CD4-positive, alpha-beta T cell treated with Interleukin-17A for 1 hour (primary cell): ENCODE results near the gene SUSD5.
"Not testable (repeated sequence)": the region's sequence is repeated elsewhere in the genome, so short reads cannot be mapped to it uniquely, and the experiment has no call there.

Experiments
- DNase-seq: peaks from one replicate; pipeline ENCODE4 v3.0.0-alpha.2; 2020

The SUSD5 gene

DNA sequence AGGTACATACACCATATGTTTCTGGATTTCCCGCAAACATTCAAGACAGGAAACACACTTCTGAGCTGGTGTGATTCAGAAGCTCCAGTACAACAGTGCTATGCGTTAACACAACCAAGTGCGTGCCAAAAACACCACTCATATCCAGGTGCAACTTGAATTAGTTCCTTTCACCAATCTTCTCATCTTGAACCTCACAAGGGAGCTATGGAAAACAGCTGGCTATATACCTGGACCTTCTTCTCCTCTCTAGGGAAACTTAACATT, 31.3 kb downstream of the SUSD5 start:
- no peak for DNase-seq

DNA sequence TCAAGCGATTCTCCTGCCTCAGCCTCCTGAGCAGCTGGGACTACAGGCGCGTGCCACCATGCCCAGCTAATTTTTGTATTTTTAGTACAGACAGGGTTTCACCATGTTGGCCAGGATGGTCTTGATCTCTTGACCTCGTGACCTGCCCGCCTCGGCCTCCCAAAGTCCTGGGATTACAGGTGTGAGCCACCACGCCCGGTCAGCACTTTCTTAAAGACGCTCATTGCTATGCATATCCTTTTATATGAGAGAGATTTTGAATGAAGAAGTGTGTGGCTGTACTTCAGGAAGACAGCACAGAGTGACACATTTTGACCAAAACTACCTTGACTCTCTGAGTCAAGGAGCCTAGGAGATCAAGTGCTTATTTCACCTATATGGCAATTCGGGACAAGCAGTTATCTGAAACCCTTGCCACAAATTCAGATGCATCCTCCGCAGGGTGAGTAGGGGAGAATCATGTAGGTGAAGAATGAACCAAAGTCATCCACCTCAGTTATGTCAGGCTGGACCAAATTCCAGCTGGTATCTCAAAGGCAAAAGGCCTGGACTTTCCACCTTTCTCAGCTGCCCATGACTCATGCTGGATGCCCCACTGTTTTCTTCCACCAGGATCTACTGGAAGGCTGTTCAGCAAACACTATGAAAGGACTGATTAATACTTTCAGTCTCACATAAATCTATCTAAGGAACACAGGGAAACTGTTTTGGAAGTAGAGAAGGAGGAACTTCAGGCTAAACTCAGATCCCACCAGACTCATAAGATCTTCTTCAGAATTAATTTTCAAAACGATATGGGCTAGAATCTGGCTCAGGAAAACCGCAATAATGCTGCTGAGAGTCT, 31.9 kb downstream of the SUSD5 start:
- no peak for DNase-seq

DNA sequence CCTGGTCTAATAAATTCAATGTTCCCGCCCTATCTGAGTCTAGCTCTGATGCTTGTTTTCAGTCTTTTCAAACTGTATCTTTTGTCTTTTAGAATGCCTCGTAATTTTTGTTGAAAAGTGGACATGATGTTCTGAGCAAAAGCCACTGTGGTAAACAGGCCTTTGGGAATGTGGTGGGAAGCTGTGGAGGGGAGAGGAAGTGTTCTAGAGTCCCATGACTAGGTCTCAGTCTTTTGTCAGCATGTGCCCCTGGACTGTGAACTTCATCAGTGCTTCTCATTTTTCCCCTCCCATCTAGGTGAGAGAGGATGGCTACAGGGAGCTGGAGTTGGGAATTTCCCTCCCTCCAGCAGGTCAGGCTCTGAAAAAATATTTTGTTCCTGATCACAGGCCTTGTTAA, 33.7 kb downstream of the SUSD5 start:
- DNase-seq, result no peak

DNA sequence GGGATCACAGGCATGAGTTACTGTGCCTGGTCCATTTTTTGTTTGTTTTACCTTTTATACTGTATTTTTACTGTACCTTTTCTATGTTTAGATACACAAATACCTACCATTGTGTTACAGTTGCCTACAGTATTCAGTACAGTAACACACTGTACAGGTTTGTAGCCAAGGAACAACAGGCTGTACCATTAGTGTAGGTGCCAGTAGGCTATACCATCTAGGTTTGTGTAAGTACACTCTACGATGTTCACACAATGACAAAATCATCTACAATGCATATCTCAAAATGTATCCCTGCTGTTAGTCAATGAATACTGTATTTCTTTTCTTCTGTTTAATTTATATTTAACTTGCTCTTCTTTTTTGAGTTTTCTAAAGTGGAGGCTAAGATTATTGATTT, 37.0 kb downstream of the SUSD5 start:
- DNase-seq, result not testable (repeated sequence)

DNA sequence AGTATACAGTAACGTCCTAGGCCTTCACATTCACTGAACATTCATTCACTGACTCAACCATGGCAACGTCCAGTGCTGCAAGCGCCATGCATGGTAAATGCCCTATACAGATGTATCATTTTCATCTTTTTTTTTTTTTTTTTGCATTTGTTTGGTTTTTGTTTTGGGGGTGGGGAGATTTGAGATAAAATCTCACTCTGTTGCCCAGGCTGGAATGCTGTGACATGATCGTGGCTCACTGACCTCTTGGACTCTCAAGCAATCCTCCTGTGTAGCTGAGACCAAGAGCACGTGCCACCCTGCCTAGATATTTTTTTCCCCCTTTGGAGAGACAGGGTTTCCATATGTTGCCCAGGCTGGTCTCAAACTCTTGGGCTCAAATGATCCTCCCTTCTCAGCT, 37.4 kb downstream of the SUSD5 start:
- DNase-seq, result no peak

DNA sequence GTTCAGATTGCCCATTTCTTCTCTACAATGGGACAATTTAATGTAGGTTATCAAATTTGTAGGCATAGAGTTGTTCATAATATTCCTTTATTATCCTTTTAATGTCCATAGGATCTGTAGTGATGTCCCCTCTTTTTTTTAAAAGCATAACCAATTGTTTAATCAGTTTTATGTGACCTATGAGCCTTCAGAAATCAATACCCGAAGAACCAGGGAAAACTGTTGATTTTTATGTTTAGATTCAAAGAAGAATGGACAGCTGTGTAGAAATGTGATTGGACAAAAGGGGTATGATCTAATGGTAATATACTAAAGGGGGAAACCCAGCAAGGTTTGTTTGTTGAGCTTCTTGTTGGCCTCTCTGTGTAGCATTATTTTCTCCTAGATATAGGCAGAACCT, 39.5 kb downstream of the SUSD5 start:
- no peak for DNase-seq

DNA sequence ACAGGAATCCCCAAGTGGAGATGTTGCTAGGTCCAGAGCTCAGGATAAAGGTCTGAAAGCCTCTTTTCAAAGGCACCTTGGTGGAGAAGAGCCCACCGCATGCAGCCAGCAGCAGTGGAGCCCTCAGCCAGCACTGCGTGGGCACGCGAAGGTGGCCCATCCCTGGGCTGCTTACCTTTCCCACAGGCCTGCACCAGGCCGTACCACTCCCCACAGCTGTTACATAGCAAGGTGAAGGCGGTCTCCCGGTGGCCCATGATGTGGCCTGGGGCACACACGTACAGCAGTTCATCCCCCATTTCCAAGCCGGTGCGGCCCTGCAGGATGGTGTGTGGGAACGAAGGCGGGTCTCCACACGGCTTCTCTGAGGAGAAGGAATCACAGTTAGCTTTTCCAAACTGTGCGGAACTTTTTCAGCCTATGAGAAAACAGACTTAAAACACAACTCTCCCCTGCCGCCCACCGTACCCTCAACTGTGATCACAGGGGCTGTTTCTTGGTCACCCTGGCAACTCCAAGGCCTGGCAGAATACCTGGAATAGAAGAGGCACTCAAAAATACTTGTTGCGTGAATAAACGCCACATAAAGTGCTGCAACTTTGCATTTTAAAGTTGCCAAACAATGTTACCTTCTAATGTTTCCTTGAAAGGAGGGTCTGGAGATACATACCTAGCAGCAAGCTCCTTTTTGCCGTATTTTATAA, 43.7 kb downstream of the SUSD5 start:
- DNase-seq, result no peak

DNA sequence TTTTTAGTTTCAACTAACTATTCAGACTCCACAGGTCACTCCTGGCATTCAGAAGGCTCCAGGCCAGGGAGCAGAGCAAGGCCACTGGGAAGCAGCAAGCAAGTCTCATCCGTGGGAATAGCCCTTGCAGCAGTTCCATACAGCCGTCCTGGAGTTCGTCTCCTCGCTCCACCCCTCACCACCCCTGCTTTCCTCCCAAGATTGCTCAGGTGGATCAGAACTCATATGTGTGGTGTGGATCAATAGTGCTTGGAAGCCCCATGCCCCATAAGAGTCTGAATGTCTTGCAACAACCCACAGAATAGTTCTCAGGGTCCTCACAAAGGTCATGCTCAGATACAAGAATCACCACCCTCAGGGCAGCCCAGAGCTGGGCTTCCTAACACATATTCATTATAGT, 44.5 kb downstream of the SUSD5 start:
- no peak for DNase-seq

DNA sequence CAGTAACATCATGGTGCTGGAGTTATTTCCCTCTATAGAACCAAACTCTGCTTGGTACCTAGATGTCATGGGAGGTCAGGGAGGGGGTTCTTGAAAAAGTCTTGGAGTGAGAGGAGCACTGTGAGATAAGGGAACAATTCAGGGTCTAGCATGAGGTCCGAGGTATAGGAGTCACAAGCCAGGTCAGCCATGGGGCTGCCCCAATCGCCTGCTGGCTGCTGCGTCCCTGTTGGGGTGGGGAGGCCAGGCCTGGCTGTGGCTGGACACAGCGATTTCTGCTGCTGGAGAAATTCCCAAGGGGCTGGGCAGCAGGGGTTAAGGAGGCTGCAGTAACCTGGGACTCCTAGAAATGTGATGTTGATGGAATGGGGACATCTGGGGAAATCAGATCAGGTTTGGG, 44.9 kb downstream of the SUSD5 start:
- no peak for DNase-seq

DNA sequence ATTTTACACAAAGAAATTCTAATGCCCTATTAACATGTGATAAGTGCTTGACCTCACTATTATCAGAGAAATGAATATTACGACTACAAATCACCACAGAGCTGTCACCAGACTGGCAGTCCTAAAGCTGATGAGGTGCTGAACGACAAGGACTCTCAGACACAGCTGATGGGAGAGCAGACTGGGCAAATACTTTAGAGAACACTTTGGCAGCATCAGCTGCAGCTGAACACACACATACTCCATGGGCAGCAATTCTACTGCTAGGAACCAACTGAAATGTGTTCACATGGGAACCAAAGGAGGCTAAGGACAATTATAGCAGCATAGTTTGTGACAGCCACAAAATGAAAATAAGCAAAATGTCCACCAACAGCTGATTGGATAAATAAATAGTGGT, 45.5 kb downstream of the SUSD5 start:
- no peak for DNase-seq

DNA sequence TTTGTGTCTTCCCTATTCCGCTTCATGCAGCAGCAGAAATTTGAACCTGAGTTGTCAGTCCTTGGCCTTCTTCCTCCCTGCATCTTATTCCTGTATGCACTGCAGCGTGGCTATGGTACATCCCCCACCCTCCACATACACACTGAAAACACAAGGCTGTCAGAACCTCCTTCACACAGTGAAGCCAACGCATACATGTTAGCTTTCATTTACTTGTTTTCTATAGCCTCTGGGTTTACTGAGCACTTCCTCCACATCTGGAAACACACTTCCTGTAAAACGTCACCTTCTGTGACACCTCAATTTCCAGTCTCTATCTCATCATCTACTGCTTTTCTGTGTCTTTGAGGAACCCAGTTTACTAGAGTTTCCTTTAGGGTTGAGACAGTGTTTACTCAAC, 47.0 kb downstream of the SUSD5 start:
- DNase-seq, result no peak

DNA sequence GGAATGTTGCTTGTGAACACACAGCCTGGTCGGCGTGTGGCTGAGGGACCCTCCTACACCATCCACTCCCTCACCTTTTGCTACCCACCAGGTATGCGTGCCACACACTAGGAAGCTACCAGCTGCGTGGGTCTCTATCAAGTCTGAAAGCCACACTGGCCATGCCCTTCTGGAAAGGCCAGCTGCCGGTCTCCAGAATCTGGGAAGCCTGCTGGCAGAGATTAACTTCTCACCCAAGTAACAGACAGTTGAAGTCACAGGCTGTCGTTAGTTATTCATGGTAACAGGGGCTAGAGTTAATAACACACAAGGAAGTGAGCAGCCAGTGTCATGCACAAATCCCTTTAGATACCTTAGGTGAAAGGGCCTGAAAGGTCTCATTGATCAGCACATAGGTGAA, 48.1 kb downstream of the SUSD5 start:
- no peak for DNase-seq

DNA sequence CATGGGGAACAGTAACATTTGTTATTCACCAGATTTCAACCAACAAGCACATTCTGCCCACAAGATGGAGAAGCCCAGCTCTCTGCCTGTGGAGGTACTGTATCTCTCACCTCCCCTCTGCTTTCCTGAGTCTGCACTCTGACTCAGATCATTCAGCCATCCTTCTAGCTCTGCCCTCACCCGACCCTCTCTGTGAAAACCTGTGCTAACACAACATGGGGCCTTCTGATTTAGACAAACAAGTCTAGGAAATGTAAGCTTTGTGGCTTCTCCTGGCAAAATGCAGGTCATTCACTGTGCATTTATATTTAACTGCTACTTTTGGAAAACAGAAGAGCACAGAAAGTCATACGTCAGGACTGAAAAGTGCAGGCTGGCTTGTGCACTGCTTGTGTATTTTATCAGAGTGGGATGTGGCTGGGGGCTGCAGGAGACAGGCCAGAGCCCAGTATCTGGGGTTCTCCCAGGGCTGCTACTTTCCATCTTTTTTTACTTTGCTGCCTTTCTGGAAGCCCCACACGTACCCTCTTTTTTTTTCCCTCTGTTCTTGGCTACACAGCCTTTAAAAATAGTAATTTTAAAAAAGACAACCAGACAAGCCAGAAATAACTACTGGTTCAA, 50.8 kb downstream of the SUSD5 start:
- DNase-seq, result no peak

DNA sequence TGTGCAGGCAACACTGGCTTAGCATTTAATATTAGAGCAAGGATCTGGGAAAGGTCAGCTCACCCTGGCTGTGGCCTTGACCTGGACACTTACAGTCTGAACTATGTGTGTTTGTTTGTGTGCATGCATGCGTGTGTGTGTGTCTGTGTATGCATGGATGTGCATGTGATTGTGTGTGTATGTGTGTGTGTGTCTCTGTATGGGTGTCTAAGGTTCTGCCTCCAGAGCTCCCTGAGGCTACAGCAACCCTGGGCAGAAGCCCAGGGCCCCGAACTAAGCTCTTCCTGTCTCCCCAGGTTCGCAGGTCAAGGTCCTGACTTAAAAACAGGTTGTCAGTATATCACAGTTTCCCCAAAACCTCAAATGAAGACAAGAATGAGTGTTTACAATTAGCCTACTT, 51.3 kb downstream of the SUSD5 start:
- no peak for DNase-seq

DNA sequence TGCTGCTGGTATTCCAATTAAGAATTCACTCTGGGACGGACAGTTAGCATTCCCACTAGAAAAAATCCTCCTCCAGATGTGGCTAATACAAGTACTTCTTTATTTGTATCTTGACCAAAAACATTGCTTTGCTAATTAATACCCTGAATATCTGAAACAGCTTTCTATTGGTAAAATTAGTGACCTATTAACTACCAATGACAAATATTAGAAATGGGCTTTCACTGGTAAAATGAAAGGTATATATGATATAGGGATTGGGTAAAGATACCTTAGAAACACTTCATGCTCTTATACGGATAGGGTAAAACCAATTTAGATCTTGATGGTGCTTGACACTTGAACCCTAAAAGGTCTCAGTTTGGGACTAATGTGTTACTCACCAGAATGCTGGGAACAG, 52.5 kb downstream of the SUSD5 start:
- no peak for DNase-seq

DNA sequence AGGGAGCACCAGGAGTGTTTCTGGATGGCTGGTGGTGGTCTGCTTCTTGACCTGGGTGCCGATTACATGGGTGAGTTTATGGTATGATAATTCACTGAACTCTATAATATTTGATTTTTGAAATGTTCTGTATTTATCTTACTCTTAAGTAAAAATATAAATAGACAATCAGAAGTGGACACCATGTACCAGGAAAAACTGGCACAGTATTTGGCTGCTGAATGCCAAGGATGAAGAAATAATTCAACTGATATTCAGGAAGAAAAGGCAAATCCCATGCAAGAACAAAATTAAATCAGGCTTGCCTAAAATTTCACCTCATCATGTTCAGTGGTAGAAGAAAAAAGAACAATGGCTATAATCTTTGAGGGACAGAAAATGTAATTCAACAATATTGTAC, 53.2 kb downstream of the SUSD5 start:
- no peak for DNase-seq

DNA sequence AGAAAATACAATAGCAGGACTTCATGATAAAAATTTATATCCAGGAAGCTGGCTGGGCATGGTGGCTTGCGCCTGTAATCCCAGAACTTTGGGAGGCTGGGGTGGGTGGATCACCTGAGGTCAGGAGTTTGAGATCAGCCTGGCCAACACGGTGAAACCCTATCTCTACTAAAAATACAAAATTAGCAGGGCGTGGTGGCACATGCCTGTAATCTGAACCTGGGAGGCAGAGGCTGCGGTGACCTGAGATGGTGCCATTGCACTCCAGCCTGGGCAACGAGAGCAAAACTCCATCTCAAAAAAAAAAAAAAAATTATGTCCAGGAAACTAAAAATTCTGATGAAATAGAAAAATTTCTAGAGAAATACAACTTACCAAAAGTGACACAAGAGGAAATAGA, 56.0 kb downstream of the SUSD5 start:
- DNase-seq, result not testable (repeated sequence)

DNA sequence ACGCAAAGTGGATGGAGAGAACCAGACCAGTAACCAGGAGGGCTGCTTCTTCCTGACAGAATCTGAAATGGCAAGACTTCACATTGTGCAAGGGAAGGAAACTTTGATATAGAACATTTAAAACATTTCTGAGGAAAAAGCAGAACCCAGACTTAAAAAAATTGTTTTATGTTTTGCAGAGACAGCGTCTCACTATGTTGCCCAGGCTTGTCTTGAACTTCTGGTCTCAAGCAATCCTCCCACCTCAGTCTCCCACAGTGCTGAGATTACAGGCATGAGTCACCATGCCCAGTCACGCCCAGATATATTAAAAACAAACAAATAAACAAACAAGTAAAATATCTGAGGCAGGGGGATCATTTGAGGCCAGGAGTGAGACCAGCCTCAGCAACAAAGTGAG, 58.6 kb downstream of the SUSD5 start:
- DNase-seq, result no peak

DNA sequence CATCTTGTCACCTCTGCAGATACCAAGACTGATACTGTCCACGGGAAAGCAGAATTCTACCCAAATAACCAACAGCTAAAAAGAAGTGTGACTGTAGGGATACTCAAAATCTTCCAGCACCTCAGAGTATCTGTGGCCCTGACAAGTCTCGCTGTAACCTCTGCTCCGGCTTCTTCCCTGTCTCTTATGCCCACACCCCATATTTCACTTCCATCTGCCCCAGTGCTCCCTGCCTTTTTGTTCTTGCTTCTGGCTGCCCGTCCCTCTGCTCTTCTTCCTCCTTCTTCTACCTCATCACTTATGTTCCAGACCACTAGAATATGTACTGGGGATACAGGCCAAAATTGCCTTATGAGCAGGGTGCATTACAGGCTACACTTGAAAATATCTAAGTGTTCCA, 59.4 kb downstream of the SUSD5 start:
- no peak for DNase-seq

DNA sequence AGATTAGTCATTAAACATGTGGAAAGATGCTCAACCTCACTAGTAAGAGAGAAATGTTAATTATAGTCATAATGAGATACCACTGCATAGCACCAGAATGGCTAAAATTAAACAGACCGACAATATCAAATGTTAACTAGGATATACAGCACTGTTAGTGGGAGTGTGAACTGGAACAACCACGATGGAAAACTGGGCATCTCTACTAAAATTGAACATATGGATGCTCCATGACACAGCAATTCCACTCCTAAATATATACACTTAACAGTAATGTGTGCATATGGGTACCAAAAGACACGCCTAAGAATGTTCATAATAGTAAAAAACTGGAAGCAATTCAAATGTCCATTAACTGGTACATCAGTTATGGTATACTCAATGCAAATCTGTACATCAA, 63.3 kb downstream of the SUSD5 start:
- DNase-seq, result no peak

DNA sequence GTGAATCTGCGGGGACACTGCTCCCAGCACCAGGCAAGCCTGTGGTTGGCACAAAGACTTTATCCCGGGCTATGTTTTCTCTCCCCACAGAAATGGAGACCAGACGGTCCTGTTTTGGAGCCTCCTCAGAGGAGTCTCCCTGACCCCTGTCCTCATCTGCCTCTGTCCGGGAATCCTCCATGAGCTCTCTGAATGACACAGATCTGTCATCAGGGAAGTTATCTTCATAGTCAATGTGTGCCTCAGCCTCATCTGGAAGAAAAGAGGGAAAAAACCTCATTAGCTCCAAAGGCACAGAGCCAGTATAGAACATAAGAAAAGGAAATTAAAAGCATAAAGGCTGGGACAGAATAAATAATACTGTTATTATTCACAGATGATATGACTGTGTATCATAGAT, 64.8 kb downstream of the SUSD5 start:
- no peak for DNase-seq

DNA sequence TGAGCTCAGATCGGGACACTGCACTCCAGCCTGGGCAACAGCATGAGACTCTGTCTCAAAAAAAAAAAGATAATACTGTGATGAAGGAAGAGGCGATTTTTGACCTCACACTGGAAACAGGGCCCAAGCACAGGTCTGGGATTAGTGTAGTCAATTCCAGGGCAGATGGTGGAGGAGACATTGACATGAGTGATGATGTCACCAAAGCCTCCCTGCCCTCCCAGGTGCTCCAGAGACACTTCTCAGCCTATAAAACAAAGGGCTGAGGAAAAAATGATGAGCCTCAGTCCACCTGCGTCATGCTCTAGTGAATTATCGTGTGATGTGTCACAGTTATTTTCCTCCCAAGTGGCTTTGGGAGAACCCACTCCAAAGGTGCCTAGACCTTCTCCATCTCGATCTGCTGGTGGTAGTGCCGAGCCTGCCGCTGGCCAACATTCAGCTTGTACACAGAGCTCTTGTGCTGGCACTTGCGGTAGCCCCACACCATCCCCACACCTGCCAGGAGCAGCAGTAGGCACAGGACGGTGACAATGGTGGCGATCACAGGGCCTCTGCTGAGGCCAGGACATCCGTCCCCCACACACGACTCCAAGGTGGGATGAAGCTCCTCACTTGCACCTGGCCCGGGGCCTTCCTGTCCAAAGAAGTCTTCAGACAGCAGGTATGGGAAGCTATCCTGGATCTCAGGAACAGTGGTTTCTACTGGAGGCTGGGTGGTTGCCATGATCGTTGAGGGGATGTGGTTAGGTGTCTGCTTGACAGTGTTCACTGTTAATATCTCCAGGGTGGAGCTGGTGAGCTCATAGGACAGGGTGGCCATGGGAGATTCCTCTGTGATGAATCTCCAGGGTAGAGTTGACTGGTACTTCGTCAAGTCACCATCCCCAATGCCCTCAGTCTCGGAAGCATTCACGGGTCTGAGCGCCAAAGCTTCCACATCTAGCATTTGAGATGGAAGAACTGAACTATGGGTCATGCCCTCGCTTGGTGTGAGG, 65.9 kb downstream of the SUSD5 start:
- DNase-seq, result no peak

DNA sequence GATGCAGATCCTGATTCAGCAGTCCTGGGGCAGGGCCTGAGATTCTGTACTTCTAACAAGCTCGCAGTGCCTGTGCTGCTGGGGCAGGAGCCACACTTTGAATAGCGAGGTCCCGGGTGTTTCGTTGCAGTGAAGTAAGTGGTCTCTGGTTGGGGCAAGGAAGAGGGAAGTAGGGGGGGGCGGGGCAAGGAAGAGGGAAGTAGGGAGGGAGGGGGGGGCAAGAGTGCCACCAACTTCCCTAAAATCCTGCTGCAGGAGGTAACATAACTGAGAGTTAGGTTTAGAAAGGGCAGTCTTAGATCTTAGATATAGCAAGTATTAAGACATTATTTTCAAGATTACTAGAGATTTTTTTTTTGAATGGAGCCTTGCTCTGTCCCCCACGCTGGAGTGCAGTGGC, 69.3 kb downstream of the SUSD5 start:
- DNase-seq, result no peak
